Loucy (cell line): ENCODE data around the gene KLHL41.

Experiments used
- H2AFZ ChIP-seq: fragments of 200-600 bp; sonication (generic); 2 replicates; pipeline ENCODE4 v1.6.0; 2016; ENCODE audit warnings: antibody characterized with exemption, mild to moderate bottlenecking, low read length, moderate library complexity
- H3F3A ChIP-seq: fragments of 200-600 bp; 2 replicates; pipeline ENCODE4 v1.6.0; 2016; ENCODE audit warnings: antibody characterized with exemption, low read depth, mild to moderate bottlenecking
- H3K27me3 ChIP-seq: fragments of 200-600 bp; sonication (generic); 2 replicates; pipeline ENCODE4 v1.6.1; 2014; ENCODE audit warnings: low read length, mild to moderate bottlenecking; ENCODE audit not compliant: insufficient read depth, poor library complexity, severe bottlenecking
- H3K36me3 ChIP-seq: fragments of 200-600 bp; sonication (generic); 2 replicates; pipeline ENCODE4 v1.6.1; 2016; ENCODE audit warnings: low read length; ENCODE audit not compliant: insufficient read depth
- H3K4me1 ChIP-seq: fragments of 200-600 bp; sonication (generic); 2 replicates; pipeline ENCODE4 v1.5.1; 2014; ENCODE audit warnings: low read length, mild to moderate bottlenecking; ENCODE audit not compliant: insufficient read depth, poor library complexity, severe bottlenecking
- H3K4me2 ChIP-seq: fragments of 200-600 bp; sonication (generic); 2 replicates; pipeline ENCODE4 v1.6.0; 2014; ENCODE audit warnings: antibody characterized with exemption, low read length, low read depth, mild to moderate bottlenecking; ENCODE audit not compliant: poor library complexity, severe bottlenecking
- H3K4me3 ChIP-seq: fragments of 200-600 bp; sonication (generic); 2 replicates; pipeline ENCODE4 v1.5.1; 2014; ENCODE audit warnings: low read length, mild to moderate bottlenecking, mixed read lengths; ENCODE audit not compliant: poor library complexity, severe bottlenecking
- H3K79me2 ChIP-seq: fragments of 200-600 bp; sonication (generic); 2 replicates; pipeline ENCODE4 v1.6.1; 2014; ENCODE audit warnings: low read length; ENCODE audit not compliant: insufficient read depth
- H3K9ac ChIP-seq: fragments of 200-600 bp; sonication (generic); 2 replicates; pipeline ENCODE4 v1.6.0; 2014; ENCODE audit warnings: mild to moderate bottlenecking, low read depth, low read length, moderate library complexity; ENCODE audit not compliant: poor library complexity, severe bottlenecking
- H3K9me2 ChIP-seq: fragments of 200-600 bp; sonication (generic); replicated peaks from 2 replicates; pipeline ENCODE4 v1.6.1; 2016; ENCODE audit warnings: low read depth, low read length, mixed read lengths
- H3K9me3 ChIP-seq: fragments of 200-600 bp; sonication (generic); 2 replicates; pipeline ENCODE4 v1.6.1; 2014; ENCODE audit warnings: mild to moderate bottlenecking, antibody characterized with exemption, low read length, low read depth; ENCODE audit not compliant: insufficient read depth
- H4K20me1 ChIP-seq: fragments of 200-600 bp; sonication (generic); 2 replicates; pipeline ENCODE4 v1.6.0; 2014; ENCODE audit warnings: antibody characterized with exemption, low read length, mild to moderate bottlenecking; ENCODE audit not compliant: insufficient read depth, poor library complexity, severe bottlenecking
- CTCF ChIP-seq: fragments of 200-600 bp; sonication (generic); conservative IDR thresholded peaks from 2 replicates; pipeline ENCODE4 v1.5.1; 2014; ENCODE audit warnings: mild to moderate bottlenecking, antibody characterized with exemption, low read length
- EZH2phosphoT487 ChIP-seq: fragments of 200-600 bp; IDR thresholded peaks from 2 replicates; pipeline ENCODE4 v1.6.1; 2018; ENCODE audit warnings: antibody characterized with exemption, mild to moderate bottlenecking, moderate library complexity, borderline replicate concordance

KLHL41 gene

GRCh38 chr2:169490834-169491233 is 18.7 kb upstream of the KLHL41 start:
- Histone ChIP-seq H2AFZ (no peak overlapping the region), H3F3A (no peaks in the 10 kb centered on the region), H3K36me3 (no peaks in the 10 kb centered on the region), H3K9me3 (no peaks in the 10 kb centered on the region), H3K9me2 (no peaks in the 10 kb centered on the region), H3K4me1 (no peaks in the 10 kb centered on the region), H3K4me3 (no peak overlapping the region), H3K27me3 (no peaks in the 10 kb centered on the region), H4K20me1 (no peaks in the 10 kb centered on the region), H3K79me2 (no peaks in the 10 kb centered on the region), H3K4me2 (no peak overlapping the region), H3K9ac (no peak overlapping the region)
- TF ChIP-seq CTCF (no peak), EZH2phosphoT487 (no peak)

- Histone ChIP-seq H3K4me2 (no peak overlapping the region), H2AFZ (no peak overlapping the region), H3K9ac (no peak overlapping the region), H3K9me2 (no peaks in the 10 kb centered on the region), H4K20me1 (no peaks in the 10 kb centered on the region), H3K79me2 (no peaks in the 10 kb centered on the region), H3K4me3 (no peak overlapping the region), H3K9me3 (no peaks in the 10 kb centered on the region), H3F3A (no peaks in the 10 kb centered on the region), H3K4me1 (no peaks in the 10 kb centered on the region), H3K27me3 (no peaks in the 10 kb centered on the region), H3K36me3 (no peaks in the 10 kb centered on the region)
- TF ChIP-seq CTCF (no peak), EZH2phosphoT487 (no peak)
These were observed 18.1 kb upstream of the KLHL41 start for GRCh38 chr2:169491378-169491777.

GRCh38 chr2:169493360-169493759 is 16.1 kb upstream of the KLHL41 start:
- H3K9me2 ChIP-seq = no peaks in the 10 kb centered on the region
- H3K79me2 ChIP-seq = no peaks in the 10 kb centered on the region
- no peaks in the 10 kb centered on the region for H3K27me3 ChIP-seq
- H3K4me2 ChIP-seq = no peak overlapping the region
- no peaks in the 10 kb centered on the region for H4K20me1 ChIP-seq
- no peaks in the 10 kb centered on the region for H3K36me3 ChIP-seq
- TF ChIP-seq CTCF (no peak), EZH2phosphoT487 (no peak)
- H3K9ac ChIP-seq = no peak overlapping the region
- H2AFZ ChIP-seq = no peak overlapping the region
- H3K9me3 ChIP-seq = no peaks in the 10 kb centered on the region
- H3K4me3 ChIP-seq = no peak overlapping the region
- no peaks in the 10 kb centered on the region for H3K4me1 ChIP-seq
- no peaks in the 10 kb centered on the region for H3F3A ChIP-seq
